Stimulated activated CD8-positive, alpha-beta memory T cell treated with anti-CD3 and anti-CD28 coated beads, Interleukin-15, amount 100 ng/mL, for 1 hour (primary cell): ENCODE measurements around the gene TBL1XR1.
"Not testable (repeated sequence)": the region's sequence is repeated elsewhere in the genome, so short reads cannot be mapped to it uniquely, and the experiment has no call there.

Experiments
- DNase-seq: peaks from one replicate; pipeline ENCODE4 v3.0.0-alpha.2; 2020; ENCODE audit warnings: low read depth

TBL1XR1 gene

DNA sequence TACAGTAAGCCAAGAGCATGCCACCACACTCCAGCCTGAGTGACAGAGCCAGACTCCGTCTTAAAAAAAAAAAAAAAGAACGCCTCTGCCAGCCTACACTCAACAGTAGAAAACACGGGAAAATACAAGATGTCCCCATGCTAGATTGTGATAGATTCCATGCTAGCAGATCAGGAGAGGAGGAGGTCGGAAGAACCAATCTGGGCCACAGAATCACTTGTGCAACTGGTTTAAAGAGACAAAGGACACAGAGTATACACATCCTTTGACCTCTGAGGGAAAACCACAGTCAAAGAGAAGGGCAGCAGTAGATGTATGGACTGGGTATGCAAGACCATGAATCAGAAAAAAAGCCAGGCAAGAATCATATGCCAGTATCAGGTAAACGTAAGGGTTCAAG lies 15.9 kb downstream of the TBL1XR1 start:
- no peak for DNase-seq

DNA sequence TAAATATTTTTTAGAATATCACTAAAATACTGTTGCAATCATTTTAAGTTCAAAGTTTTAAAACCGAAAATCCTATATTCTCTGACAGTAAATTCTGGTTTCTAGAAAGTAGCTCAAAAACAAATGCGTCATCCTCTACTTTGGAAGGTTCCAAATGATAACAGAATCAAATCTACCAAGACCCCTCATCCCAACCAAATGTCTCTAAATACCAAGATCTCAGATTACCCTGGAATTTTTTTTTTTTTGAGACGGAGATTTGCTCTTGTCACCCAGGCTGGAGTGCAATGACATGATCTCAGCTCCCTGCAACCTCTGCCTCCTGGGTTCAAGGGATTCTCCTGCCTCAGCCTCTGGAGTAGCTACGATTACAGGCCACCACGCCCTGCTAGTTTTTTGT lies 16.8 kb downstream of the TBL1XR1 start:
- no peak for DNase-seq

DNA sequence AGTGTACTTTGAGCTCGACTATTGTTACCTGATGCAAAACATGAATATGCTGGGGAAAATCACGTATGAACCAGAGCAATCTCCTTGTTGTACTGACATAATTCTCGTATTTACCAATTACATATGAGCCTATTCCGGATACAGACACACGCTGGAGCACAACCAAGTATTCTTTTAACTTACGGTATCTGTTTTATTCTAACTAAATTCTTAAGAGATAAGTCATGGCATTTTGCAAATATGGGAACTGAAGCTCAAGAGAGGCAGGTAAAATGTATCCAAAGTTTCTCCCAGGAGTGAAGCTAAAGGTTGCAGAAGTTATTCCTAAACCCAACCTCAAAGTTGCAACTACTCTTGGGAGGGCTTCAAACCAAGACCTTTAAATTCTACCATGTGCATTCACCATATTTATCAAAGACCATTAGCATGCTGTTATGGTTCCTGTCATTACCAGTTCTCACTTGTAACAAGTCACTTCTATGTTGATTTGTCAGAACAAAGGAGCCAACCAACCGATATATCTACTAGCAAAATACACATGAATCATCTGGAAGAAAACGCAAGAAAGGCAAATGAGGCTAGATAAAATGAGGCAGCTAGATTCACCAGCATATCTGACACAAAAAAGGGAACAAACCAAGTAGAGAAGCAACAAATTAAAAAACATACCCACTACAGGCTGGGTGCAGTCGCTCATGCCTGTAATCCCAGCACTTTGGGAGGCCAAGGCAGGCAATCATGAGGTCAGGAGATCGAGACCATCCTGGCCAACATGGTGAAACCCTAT lies 17.8 kb downstream of the TBL1XR1 start:
- no peak for DNase-seq

DNA sequence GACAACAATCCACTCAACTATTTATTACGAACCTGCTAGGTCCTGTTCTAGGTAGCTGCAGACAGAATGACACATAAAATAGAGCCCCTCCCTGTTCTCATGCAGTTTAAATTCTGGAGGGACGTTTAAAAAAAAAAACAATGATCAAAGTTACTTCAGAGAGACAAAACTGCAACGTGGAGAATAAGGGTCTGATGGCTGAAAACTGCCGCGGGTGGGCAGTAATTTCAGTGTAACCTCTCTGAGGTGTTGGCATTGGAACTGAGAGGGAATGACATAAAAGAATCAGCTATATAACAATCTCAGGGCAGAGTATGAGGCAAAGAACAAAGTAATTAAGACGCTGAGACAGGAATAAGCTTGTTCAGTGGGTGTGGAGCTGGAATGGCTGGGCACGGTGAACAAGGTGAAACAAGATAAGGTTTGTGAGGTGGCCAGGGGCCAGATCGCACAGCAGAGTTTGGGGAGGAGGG lies 19.5 kb downstream of the TBL1XR1 start:
- DNase-seq, result no peak

DNA sequence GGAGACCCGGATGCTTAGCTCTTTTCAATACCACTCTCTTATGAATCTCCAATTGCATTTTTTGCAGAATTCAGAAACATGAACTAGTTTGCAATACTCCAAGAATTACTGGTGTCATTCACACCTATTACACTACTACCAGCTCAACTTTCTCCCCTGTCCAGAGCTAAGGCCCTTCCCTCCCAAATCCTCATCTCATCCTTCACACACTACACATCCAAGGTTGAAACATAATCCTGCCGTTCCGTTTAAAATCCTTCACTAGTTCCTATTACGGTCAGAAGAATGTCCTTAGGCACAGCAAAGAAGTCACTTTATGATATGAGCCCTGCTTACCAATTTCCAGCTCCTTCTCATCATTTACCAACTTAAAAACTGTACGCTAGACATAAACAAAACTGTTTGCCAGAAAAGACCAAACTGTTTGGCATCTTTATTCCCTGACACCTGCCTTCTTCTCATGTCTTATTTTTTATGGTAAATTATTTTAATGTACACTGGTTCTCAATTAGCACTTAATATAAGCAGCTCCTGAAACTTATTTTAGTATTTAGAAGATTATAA lies 22.6 kb downstream of the TBL1XR1 start:
- DNase-seq, result no peak

DNA sequence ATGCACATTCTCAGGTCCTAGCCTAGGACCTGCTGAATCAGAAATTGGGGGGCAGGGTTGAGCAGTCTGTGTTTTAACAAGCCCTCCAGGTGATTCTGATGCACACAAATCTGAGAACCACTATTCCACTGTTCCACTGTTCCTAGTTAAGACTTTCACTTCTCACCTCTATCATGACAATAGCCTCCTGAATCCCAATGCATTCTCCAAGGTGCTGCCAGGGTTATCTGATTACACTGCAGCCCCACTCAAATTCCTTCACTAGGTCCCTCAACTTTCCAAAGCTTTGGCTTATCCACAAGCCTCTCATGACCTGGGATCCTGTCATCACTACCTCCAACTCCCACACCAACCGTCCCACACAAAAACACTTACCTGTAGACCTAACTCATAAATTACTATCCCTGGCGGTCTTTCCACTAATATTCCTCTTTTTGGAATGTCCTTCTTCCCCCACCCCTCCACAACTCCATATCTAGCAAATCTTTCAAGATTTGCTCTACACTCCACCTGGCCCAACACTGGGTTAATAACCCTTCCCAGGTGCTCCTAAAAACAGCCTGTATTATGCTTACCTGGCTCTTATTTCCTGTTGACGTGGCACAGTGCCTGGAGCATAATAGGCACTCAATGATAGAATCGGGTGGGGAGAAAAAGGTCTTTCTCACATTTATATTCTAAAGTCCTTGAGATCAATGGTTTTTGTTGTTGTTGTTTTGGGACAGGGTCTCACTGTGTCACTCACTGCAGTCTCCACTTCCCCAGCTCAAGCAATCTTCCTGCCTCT lies 27.2 kb downstream of the TBL1XR1 start:
- no peak for DNase-seq

DNA sequence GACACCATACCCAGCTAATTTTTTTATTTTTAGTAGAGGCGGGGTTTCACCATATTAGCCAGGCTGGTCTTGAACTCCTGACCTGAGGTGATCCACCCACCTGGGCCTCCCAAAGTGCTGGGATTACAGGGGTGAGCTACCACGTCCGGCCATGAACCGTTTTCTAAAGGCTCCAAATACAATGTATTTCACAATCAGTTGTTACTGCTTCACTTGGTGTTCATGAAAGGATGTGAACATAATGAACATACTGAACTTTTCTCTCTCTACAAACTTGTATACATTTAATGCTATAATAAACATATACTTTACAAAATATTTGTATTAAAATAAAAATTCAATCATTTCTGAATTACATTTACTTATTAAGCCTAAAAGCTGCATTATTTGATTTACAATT lies 28.9 kb downstream of the TBL1XR1 start:
- no peak for DNase-seq

DNA sequence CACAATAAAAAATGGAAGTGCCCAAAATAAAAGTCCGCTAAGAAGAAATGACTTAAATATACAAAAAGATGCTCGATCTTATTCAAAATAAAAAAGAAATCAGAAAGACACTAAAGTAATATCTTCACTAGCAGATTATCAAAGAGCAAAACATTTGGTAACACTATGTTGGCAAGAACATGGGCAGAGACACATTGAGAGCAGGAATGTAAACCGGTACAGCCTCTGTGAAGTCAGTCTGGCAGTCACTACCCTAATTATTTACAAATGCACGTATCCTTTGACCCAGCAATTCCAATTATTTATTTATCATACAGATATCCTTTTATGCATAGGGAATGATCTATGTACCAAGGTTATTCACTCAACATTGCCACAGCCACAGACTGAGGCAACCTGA lies 34.5 kb downstream of the TBL1XR1 start:
- DNase-seq, result no peak

DNA sequence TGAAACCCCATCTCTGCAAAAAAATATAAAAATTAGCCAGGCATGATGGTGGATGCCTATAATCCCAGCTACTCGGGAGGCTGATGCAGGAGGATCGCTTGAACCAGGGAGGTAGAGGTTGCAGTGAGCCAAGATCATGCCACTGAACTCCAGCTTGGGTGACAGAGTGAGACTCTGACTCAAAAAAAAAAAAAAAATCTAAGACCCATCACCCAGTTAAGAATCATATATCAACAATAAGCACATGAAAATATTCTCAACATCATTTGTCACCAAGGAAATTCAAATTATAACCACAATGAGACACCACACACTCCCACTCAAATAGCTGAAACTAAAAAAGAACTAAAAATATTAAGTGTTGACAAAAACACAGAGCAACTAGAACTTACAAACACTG lies 35.7 kb downstream of the TBL1XR1 start:
- not testable (repeated sequence) for DNase-seq

DNA sequence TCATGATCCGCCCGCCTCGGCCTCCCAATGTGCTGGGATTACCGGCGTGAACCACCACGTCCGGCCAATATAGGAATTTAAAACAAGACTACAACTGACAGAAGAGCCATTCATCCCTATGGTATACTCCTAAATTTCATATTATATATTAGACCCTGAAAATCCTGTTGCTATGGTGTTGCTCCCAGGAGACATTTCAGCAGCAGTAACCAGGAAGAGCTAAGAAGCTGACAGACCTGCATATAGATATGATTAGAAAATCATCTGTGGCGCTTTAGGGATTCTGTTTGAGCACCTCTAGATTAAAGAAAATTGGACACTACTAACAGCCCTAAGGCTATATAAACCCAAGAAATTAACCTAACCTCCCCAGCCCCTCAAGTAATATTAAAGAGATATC lies 38.8 kb downstream of the TBL1XR1 start:
- no peak for DNase-seq

DNA sequence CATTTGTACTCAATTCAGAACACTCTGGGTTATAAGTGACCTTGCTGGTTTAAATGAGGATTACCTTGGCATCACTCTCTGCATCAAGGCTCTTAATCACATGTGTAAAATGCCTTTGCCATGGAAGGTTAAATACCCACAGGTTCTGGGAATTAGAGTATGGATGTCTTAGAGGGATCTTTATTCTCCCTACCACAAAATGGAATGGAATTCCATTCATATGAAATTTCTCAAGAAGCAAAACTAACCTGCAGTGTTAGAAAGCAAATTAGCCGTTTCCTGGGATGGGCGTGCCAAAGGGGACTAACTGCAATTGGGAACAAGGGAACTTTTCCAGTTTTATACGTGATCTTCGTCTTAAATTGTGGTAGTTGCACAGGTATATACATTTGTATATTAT lies 39.8 kb downstream of the TBL1XR1 start:
- DNase-seq, result no peak

DNA sequence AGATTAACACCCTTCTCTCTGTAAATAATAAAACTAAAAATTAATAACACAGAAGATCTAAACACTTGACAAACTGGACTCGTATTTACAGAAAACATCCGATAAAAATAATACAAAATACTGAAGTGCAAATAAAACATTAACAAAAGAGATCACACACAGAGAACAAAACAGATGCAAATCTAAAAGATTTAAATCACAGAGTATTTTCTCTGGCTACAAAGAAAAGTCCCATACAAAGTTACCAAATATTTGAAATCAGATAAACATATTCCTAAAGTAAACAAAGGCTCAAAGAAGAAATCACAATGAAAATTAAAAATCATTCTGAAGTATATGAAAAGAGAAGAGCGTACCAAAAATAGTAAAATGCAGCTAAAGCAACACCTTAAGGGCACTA lies 42.5 kb downstream of the TBL1XR1 start:
- no peak for DNase-seq

DNA sequence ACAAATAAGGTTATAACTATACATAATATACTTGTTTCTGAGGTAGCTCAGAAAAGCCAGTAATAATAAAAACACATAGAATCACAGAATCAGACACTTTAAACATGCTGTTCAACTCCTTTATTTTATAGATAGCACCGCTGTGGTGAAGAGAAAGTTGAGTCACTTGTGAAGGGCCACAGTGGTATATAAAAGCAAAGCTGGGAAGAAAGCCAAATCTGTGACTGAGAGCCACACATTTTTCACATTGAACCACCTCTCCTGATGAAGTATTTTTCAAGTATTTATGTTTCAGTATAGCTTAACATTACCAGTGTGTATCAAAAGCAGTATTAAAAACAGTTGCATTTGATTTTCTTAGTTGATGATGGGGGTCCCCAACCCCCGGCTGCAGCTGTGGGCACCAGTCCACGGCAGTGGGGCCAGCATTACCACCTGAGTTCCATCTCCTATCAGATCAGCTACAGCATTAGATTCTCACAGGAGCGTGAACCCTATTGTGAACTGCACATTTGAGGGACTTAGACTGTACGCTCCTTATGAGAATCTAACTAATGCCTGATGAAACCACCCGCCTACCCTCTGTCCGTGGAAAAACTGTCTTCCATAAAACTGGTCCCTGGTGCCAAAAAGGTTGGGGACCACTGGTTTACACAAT lies 46.2 kb downstream of the TBL1XR1 start:
- no peak for DNase-seq

DNA sequence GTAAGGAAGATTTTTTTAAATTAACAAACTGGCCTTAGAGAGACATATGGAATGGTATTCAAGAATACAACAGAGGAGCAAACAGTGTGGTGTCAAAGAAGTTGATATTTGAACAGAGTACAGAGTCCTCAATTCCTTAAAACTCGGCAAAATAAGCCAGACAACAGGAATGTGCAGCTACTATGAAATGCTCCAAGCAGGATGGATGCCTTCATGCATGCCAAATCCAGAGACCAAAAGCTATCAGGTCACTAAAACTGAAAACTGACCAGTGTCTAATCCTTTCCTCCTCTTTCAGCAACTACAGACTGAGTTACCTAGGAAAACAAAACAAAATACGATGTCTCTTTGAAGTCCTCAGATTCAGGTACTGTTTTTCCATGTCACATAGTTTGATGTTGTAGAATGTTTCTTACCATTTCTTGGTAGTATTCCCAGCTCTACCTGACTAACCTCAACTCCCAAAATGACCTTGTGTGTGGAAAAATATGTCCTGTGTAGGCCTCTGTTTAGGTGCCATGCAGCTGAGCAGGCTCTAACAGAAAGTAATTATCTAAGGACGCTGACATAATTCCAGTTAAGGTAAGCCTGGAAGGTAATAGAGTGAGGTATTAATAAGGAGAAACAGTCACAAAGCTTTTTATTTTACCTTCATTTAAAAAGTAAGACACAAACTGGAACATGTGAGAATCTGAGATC lies 46.9 kb downstream of the TBL1XR1 start:
- DNase-seq, result no peak

DNA sequence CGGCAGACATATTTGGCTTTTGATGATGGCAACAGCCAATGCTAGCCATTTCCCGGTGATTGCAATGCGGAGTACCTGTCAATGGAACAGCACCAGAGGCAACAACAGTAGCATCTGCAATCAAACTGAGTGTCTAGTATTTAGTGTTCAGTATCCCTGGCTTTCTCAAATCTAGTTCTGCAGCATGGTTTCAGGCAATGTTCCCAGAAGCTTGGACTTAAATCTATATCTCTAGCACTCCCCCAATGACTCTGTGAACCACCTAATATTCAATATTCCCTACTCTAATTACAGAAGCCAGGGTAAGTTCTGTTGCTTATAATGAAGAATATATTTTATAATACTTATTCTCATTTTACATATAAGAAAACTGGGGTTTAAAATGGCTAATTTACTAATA lies 48.2 kb downstream of the TBL1XR1 start:
- no peak for DNase-seq

DNA sequence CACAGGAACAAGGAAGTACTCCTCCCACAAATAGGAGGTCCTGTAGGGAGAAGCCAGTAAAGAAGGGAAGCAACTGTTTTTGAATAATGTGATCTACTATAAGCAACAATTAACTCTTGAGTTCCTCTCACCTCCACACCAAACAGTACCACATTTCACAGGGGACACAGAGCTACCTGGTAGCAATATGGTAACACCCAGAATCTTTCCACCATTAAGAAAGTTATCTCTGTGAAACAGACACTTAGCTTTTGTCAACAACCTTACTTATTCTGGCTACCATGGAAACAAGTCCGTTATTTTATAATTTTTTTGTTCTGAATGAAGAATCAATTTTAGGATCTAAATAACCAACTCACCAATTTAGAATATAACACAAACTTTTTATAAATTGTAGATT lies 49.5 kb downstream of the TBL1XR1 start:
- no peak for DNase-seq

DNA sequence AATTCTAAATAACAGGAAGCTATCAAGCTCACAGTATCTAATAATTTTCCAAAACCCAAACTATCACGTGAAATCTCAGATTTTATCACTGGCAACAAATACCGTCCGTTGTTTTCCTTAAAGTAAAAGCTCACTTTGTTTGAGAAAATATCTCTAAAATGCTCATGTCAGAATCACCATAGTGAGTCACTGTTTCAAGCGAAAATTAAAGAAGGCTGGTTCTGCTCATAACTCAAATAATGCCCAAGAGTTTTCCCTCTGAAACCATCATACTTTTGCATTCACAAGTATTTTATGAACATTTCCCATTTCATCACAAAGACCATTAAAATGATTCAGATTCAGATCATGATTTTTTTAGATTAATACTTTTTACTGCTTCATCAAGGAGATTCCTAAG lies 50.6 kb downstream of the TBL1XR1 start:
- no peak for DNase-seq

DNA sequence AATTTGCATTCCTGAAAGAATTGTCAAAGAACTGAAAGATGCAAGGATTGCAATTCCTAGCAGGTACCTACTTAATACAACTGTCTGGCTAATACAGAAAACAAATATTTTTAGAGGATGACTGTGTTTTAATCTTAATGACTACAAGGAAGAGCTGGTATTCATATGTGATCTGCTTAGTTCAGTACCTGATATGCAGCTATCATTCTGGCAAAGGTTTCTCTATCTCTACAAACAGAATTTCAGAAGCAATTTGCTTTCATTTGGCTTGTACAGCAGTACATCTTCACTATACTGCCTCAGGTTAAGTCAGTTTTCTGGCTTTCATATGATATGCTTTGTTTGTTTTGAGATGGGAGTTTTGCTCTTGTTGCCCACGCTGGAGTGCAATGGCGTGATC lies 51.3 kb downstream of the TBL1XR1 start:
- DNase-seq, result no peak

DNA sequence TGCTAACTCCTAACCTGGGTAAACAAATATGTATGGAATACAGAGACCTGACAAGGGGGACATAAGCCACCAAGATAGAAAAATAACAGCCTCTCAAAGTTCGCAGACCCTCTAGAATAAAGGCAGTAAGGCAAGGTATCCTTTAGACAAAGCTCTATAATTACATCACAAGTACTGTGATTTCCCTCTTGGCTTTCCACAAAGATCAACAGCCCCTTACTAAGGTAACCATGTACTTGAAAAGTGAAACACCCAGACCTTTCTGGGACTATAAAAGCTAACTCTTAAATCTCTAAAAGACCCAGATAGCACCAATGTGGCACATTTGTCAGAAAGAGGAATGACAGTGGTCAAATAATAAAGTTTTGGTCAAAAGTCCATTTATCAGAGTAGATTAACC lies 51.9 kb downstream of the TBL1XR1 start:
- DNase-seq, result no peak

DNA sequence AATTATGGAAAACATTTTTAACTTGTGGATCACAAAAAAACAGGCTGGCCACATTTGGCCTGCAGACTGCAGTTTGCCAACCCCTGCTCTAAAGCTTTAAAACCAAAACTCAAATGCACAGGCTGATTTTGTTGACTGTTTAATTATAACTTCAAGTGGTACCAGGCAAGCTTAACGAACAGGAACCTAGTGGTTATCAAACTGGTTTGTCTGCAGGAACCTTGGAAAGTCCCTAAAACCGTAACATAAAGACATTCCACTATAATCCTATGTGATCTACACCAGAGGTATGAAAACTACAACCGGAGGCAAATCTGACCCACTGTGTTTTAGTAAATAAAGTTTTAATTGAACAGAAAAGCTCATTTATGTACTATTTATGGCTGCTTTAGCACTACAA lies 52.4 kb downstream of the TBL1XR1 start:
- no peak for DNase-seq

DNA sequence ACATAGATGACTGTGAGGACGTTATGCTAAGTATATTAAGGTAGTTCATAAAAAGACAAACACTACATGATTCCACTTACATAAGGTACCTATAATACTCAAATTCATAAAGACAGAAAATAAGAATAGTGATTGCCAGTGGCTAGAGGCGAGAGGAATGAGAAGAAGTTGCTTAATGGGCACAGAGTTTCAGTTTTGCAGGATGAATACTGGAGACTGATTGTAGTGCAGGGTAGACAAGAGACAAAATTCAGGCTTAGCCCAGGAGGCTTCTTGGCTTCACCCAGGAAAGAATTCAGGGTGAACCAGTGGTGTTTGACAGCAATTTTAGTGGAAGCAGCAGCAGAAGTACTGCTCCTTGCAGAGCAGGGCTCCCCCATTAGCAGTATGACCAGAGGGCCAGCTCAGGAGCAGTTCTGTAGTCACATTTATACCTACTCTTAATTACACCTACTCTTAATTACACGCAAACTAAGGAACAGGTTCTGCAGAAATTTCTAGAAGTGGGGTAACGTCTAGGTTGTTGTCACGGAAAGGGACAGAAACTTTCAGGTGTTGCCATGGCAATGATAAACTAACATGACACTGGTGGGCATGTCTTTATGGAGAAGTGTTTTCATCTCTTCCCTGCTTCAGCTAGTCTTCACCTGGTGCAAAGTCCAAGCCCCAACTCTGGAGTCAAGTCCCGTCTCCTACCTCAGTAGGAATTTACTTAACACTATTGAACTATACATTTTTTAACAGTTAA lies 55.2 kb downstream of the TBL1XR1 start:
- DNase-seq, result no peak
